ENCODE results near the gene GALNT1. TPM values are rescaled to one million over a fixed set of nuclear protein-coding genes. Genes with fewer than 3 reads are reported as not detected.

GALNT1 gene
- total RNA-seq, 1 experiment from 2014 or later, result 62.6 TPM

DNA sequence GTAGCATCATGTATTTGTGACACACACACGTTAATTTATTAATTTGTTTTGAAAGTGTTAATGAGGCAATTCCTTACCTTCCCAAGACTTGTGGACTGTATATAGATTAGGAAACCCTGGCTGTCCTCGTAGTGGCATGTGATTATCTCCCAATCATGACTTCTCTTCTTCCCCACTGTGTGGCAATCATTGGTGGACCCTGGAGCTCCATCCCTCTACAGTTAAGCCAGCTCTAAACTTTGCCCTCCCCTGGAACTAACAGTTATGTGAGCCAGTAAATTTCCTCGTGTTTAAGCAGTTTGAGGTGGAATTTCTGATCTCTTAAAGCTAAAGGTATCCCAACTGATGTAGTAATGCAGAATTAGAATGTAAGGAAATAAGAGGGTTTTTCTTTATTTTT lies 22.0 kb downstream of the GALNT1 start:
- H3K36me3 ChIP-seq, result no peaks in the 10 kb centered on the region; the same call in 1 of the 2 replicates
- peaks cover 19% of the 10 kb centered on the region for H3K9me3 ChIP-seq
- no peak overlapping the region for H3K4me3 ChIP-seq
- H3K27me3 ChIP-seq, result no peaks in the 10 kb centered on the region
- no peak for DNase-seq

- Histone ChIP-seq H3K27me3 (no peaks in the 10 kb centered on the region), H3K36me3 (no peaks in the 10 kb centered on the region; the same call in 1 of the 2 replicates)
- DNase-seq, result no peak
Measured at GRCh38 chr18:35604369-35604768, 22.8 kb downstream of the GALNT1 start.

DNA sequence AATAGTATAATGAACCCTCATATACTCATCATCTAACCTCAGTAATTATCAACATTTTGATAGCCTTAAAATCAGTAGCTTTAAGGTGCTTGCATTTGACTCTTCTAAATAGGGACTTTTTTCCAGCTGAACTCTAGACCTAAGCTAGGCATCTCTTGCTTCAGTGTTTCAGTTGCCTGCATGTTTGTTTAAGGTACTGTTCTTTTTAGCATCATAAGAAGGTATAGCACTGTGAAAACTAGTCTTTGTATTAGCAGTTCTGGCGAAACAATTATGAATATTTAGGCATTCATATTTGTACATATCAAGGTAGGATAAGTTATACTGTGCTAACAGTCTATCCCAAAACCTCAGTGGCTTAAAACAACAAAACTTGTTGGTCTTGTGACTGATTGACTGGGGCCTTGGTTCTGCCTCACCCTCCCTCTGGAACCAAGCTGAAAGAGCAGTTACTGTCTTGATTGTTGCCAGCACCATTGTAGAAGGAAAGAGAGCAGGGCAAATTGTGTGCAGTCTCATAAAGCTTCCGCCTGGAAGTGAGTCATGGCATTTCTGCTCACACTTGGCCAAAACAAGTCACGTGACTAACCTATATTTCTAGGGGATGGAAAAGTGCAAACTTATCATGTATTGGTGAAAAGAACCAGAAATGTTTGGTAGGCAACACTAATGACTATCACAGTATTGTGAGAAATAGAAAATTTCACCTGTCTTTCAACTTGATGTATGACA lies 24.3 kb downstream of the GALNT1 start:
- H3K36me3 ChIP-seq, result no peaks in the 10 kb centered on the region; the same call in 1 of the 2 replicates
- H3K4me3 ChIP-seq, result no peak overlapping the region
- peaks cover 16% of the 10 kb centered on the region for H3K9me3 ChIP-seq
- no peak for DNase-seq
- H3K27me3 ChIP-seq, result no peaks in the 10 kb centered on the region

More at GRCh38 chr18:35604369-35604768, 22.8 kb downstream of the GALNT1 start:
- H3K4me3 ChIP-seq, result no peak overlapping the region
- peaks cover 19% of the 10 kb centered on the region for H3K9me3 ChIP-seq

- Histone ChIP-seq H3K9me3 (no peaks in the 10 kb centered on the region), H3K36me3 (no peaks in the 10 kb centered on the region), H3K4me3 (no peak overlapping the region), H3K27me3 (no peaks in the 10 kb centered on the region)
- DNase-seq, result no peak
Measured at GRCh38 chr18:35609236-35609635, 27.7 kb downstream of the GALNT1 start.

- DNase-seq, result no peak
- Histone ChIP-seq H3K4me3 (no peak overlapping the region), H3K9me3 (no peaks in the 10 kb centered on the region)
Measured at GRCh38 chr18:35610089-35610488, 28.5 kb downstream of the GALNT1 start.

DNA sequence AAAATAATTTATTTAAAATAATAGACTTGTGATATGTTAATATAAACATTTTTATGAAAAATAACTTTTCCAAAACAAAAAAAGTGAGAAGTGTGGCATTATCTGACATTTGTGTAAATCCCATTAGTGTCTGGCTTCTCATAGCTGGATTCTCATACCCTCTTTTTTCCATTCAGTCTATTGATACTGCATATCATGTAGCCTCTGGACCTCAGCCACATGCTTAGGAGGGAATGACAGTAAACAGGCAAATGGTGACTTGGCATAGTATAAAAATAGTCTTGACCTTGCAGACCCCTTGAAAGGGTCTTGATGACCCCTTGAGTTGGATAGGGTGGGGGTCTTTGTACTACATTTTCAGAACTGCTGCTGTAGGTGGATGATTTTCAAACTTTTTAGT lies 29.2 kb downstream of the GALNT1 start:
- Histone ChIP-seq H3K36me3 (no peaks in the 10 kb centered on the region), H3K27me3 (no peaks in the 10 kb centered on the region), H3K4me3 (no peak overlapping the region), H3K9me3 (no peaks in the 10 kb centered on the region)
- DNase-seq, result no peak

More at GRCh38 chr18:35610089-35610488, 28.5 kb downstream of the GALNT1 start:
- no peaks in the 10 kb centered on the region for H3K27me3 ChIP-seq
- no peaks in the 10 kb centered on the region for H3K36me3 ChIP-seq

- no peaks in the 10 kb centered on the region for H3K36me3 ChIP-seq
- H3K27me3 ChIP-seq, result no peaks in the 10 kb centered on the region
- H3K9me3 ChIP-seq, result no peaks in the 10 kb centered on the region
- DNase-seq, result no peak
- H3K4me3 ChIP-seq, result no peak overlapping the region
Measured at GRCh38 chr18:35611518-35611917, 30.0 kb downstream of the GALNT1 start.

DNA sequence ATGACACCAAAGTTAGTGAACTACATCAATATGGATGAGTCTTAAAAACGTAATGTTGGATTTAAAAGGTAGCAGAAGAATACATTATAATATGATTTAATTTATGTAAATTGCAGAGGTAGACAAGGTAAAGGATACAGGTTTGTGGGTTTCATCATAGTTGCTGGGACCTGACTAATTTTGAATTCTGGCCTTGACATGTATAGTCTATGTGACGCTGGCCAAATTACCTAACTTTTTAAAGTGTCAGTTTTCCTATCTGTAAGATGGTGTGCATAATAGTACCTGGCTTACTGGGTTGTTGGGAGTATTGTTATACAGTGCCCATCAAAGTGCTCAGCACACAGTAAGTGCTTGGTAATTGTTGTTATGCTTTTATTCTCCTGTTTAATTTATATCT lies 34.5 kb downstream of the GALNT1 start:
- Histone ChIP-seq H3K9me3 (no peaks in the 10 kb centered on the region), H3K4me3 (peak overlapping the region; percentile 21; the same call in 1 of the 2 replicates), H3K36me3 (no peaks in the 10 kb centered on the region), H3K27me3 (no peaks in the 10 kb centered on the region)
- DNase-seq, result no peak

DNA sequence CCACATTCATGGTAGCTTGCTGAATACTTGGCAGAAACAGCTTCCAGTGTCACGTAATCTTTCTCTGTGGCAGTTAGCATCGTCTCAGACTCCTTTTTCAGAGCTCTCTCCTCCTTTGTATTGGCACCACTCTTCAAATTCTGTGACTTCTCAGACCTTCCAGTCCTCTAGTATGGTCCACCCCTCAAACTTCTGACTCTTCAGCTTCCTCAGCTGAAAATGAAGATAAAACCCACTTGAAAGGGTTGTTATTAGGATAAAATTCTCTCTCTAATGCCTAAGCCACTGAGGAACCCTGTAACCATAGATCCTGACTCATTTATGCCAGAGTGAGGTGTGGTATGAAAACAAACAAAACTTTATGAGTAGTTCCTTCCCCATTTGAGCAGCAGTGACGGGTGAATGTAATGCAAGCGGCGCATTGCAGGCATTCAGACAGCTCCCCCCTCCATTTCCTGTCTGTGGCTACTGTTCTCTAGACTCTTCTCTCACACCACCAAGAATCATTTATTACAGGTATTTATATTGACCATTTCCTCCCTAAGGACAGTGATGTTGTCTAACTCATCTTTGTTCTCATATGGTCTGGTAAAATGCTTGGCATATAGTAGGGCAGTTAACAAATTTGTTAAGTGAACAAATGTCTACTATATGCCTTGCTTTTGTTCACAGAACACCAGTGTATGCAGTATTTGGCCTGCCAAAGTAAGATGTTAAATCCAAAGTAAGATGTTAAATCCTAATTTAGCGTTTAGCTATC lies 35.3 kb downstream of the GALNT1 start:
- Histone ChIP-seq H3K4me3 (peak overlapping the region; percentile 21), H3K36me3 (no peaks in the 10 kb centered on the region), H3K27me3 (no peaks in the 10 kb centered on the region), H3K9me3 (no peaks in the 10 kb centered on the region)
- peak; percentile 80 for DNase-seq

GRCh38 chr18:35617865-35618264 lies 36.3 kb downstream of the GALNT1 start:
- no peaks in the 10 kb centered on the region; the same call in 1 of the 2 replicates for H3K9me3 ChIP-seq
- DNase-seq, result no peak
- no peaks in the 10 kb centered on the region for H3K27me3 ChIP-seq
- H3K4me3 ChIP-seq, result no peak overlapping the region
- H3K36me3 ChIP-seq, result no peaks in the 10 kb centered on the region

DNA sequence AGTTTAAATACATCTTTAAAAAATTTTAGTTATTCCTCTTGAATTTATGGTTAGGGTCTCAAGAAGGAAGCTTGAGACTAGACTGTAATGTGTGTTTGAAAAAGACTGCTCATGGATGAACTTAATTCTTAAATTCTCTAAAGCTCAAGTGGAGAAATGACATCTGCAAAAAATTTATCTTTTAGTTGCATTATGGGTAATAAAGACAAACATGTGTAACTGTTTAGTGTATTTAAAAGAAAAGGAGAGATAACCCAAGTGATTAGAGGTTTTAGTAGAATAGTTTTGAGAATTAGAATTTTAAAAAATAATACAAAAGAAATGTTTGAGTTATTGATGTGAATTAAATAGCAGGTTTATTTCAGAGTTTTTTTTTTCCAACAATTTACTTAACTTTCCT lies 36.7 kb downstream of the GALNT1 start:
- no peak for DNase-seq
- Histone ChIP-seq H3K27me3 (no peaks in the 10 kb centered on the region), H3K9me3 (no peaks in the 10 kb centered on the region; the same call in 1 of the 2 replicates)

GRCh38 chr18:35618696-35619095 lies 37.2 kb downstream of the GALNT1 start:
- no peak for DNase-seq
- no peaks in the 10 kb centered on the region for H3K27me3 ChIP-seq
- H3K36me3 ChIP-seq, result no peaks in the 10 kb centered on the region
- no peak overlapping the region for H3K4me3 ChIP-seq
- no peaks in the 10 kb centered on the region; the same call in 1 of the 2 replicates for H3K9me3 ChIP-seq

More for the DNA sequence above, 36.7 kb downstream of the GALNT1 start:
- H3K36me3 ChIP-seq, result no peaks in the 10 kb centered on the region
- H3K4me3 ChIP-seq, result no peak overlapping the region

DNA sequence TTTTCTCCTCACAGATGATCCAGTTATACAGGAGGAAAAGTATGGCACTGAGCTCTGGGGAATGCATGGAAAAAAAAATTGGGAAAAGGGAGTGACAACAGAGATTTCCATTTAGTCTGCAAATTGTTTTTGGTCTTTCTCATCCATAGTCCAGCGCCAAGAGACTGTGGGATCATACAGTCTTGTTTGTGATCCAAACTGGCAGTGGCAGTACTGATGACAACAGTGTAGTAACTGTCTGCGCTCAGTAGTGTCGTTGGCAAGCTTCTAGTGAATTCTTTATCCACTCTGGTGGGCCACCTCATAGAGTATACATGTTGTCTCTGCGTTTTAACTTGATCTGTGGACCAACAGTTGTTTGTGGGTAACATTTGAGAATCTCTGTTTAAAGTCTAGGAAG lies 37.9 kb downstream of the GALNT1 start:
- DNase-seq, result peak; percentile 51
- no peaks in the 10 kb centered on the region; the same call in none of the 2 replicates for H3K9me3 ChIP-seq
- H3K36me3 ChIP-seq, result no peaks in the 10 kb centered on the region
- H3K27me3 ChIP-seq, result no peaks in the 10 kb centered on the region
- H3K4me3 ChIP-seq, result no peak overlapping the region

DNA sequence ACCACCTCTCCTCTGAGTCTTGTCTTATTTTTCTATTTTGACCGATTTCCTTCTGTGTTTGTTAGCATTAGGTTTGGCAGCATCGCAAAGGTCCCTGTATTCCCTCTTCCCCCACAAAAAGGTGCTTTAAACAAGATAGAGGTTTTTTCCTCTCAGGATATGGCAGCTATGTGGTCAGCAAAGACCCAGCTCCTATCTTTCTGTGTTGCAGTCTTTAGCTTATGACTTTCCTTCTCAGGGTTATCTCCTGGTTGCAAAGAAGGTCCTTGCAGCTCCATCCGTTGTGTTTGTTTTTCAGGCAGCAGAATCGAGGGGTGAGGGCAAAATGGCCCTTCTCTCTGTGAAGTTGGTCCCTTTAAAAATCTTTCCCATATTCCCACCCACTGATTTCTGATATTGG lies 38.4 kb downstream of the GALNT1 start:
- no peak overlapping the region for H3K4me3 ChIP-seq
- no peak for DNase-seq
- no peaks in the 10 kb centered on the region for H3K27me3 ChIP-seq
- no peaks in the 10 kb centered on the region for H3K36me3 ChIP-seq
- H3K9me3 ChIP-seq, result no peaks in the 10 kb centered on the region; the same call in none of the 2 replicates

DNA sequence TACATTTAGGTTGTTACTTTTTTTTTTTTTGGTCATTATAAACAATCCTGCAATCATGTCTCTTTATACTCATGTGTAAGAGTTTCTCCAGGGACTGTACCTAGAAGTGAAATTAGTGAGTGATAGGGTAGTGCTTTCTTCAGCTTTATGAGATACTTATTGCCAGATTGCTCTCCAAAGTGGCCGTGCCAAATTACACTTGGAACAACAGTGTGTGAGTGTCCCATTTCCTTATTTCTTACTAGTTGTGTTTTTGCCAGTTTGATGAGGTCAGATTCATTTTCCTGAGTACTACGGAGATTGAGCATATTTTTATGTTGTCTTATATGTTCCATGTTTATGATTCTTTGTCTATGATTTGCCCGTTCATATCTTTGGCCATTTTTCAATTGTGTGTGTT lies 39.2 kb downstream of the GALNT1 start:
- H3K27me3 ChIP-seq, result no peaks in the 10 kb centered on the region
- no peak overlapping the region for H3K4me3 ChIP-seq
- no peaks in the 10 kb centered on the region; the same call in none of the 2 replicates for H3K9me3 ChIP-seq
- H3K36me3 ChIP-seq, result no peaks in the 10 kb centered on the region
- peak; percentile 51 for DNase-seq

DNA sequence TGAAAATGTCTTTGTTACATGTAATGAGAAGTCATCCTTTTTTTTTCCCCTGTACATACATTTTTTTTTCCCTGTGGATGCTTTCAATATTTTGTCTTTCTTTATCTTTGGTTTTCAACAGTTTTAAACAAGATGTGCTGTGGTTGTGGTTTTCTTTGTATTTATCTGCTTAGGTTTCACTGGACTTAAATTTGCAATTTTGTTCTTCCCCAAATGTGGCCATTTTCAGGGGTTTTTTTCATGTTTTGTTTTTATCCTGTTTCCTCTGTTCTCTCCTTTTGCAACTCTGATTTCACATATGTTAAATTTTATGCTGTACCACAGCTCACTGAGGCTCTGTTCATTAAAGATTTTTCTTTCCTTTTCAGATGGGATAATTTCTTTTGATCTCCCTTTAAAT lies 41.7 kb downstream of the GALNT1 start:
- Histone ChIP-seq H3K36me3 (peaks cover 3% of the 10 kb centered on the region), H3K4me3 (no peak overlapping the region), H3K27me3 (no peaks in the 10 kb centered on the region), H3K9me3 (peaks cover 4% of the 10 kb centered on the region)
- no peak for DNase-seq

DNA sequence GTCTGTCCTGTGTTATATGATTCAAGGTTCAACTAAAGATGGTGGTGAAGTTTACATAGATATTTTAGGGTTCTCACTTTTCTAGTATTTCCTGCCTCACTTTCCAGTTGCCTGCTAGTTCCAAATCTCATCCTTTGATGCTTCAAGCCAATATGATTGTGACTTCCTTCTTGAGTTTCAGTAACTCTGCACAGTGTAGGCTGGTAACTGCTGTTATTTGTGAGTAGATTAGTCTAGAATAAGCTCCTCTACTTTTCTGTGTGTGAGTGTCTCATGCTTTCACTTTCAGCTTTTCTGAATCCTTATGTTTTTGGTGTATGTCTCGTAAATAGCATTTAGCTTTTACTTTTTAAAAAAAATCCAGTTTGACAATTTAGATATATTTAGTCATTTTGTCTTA lies 42.6 kb downstream of the GALNT1 start:
- H3K36me3 ChIP-seq, result peaks cover 3% of the 10 kb centered on the region

More for the DNA sequence above, 42.6 kb downstream of the GALNT1 start:
- H3K27me3 ChIP-seq, result no peaks in the 10 kb centered on the region
- H3K4me3 ChIP-seq, result no peak overlapping the region
- no peak for DNase-seq
- peaks cover 4% of the 10 kb centered on the region for H3K9me3 ChIP-seq

Measured in MG63 (cell line).